HG03442 (cell line): ENCODE measurements around the gene PATJ.
"Not testable (repeated sequence)": the region's sequence is repeated elsewhere in the genome, so short reads cannot be mapped to it uniquely, and the experiment has no call there.

ENCODE experiments used
- ATAC-seq: cut with Tn5 transposase; IDR thresholded peaks from one replicate; pipeline ENCODE4 v1.9.1; 2021; ENCODE audit warnings: mild to moderate bottlenecking, moderate library complexity; ENCODE audit not compliant: unreplicated experiment

The PATJ gene

DNA sequence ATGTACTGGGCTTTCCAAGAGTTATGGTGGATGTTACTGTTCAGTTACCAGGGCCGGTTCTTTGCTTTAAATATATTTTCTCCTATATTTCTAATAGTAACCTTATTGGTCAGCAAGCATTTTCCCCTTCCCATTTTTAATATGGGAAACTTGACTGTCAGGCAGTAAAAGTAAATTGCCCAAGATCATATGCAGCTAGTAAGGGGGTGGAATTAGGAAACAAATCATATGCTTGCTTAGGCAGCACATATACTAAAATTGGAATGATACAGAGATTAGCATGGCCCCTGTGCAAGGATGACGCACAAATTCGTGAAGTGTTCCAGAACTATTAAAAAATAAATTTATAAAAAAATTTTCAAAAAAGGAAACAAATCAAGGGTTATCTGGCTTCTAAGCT, 73.9 kb downstream of the PATJ start:
- no peak for ATAC-seq

GRCh38 chr1:61818992-61819391, 76.7 kb downstream of the PATJ start:
- ATAC-seq: no peak

DNA sequence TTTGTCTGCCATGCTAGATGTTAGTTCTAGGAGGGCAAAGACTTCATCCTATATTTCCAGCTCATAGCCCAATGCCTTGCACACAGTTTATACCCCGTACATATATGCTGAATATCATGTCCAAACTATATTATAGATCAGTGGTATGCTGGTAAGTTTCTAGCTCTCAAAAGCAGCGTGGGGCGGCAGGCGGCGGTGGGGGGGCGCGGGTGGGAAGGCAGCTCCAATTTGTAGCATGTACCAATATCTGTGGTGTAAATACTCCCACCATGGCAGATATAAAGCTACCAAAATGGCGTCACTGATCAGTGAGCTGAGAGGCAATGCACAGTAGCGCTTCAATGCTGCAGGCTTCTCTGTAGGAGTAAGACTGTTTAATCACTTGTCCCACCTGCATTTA, 77.1 kb downstream of the PATJ start:
- ATAC-seq: no peak

GRCh38 chr1:61825393-61825792, 83.1 kb downstream of the PATJ start:
- no peak for ATAC-seq

GRCh38 chr1:61828805-61829204, 86.5 kb downstream of the PATJ start:
- no peak for ATAC-seq

GRCh38 chr1:61836649-61837048, 94.4 kb downstream of the PATJ start:
- ATAC-seq: no peak

- not testable (repeated sequence) for ATAC-seq
These were observed 95.3 kb downstream of the PATJ start for GRCh38 chr1:61837607-61838006.

DNA sequence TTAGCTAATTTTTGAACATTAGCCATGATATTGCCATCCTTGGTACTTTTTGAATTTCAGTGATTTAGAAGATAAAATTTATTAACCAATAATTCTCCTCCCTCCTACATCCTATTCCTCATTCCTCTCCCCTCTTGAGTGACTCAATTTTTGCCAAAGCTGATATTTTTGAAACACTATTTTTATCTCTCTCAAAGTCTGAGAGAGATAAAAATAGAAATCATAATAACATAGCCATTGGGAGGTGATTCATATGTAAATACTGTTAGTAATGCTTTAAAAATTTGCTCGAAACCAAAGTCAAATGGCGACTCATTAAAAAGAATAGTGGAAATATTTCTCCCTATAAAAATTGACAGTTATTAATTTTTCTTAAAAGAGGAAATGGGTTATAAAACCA, 97.4 kb downstream of the PATJ start:
- no peak for ATAC-seq

DNA sequence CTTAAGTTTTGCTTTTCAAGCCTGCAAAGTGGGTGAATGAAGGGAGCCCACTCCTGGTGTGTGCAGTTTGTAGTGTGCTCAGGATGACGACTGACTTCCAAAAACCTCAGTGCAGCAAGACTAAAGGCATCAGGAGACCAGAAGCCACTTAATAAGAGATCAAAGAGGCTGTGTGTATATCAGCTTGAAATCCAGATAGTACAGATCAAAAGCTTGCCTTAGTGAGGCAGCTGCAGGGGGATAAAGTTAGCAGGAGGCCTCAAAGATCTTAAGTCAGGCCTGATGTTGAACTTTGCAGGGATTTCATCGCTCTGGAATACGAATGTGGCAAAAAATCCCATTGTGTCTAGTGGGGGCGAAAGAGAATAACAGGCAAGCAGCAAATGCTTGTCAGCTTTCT, 99.8 kb downstream of the PATJ start:
- ATAC-seq: no peak

DNA sequence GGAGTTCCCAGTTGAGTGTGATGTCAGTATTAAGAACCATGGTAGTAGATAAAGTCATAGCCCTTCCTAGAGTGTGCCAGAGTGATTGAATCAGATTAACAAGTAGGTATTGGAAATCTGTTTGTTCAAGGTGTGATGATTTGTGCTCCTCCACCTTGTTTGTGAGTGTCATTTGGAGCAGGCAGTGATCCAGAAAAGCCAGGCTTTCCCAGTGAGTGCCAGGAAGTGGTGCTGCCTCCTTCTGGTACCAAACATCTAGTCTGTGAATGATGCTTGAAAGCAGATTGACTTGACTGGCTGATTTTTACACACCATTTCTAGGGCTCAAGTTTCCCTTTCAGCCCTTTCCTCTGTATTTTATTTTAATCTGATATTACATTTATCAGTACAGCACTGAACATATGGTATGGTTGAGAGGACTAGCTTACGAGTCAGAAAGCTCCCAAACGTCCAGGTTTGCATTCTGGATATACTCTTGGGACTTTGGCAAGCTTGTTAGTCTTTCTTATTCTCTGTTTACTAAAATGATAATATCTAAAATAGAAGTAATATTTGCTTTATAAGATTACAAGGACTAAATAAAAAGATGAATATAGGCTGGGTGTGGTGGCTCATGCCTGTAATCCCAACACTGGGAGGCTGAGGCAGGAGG, 100.7 kb downstream of the PATJ start:
- no peak for ATAC-seq

GRCh38 chr1:61844006-61844405, 101.7 kb downstream of the PATJ start:
- no peak for ATAC-seq

- not testable (repeated sequence) for ATAC-seq
These were observed 102.4 kb downstream of the PATJ start for GRCh38 chr1:61844664-61845063.

DNA sequence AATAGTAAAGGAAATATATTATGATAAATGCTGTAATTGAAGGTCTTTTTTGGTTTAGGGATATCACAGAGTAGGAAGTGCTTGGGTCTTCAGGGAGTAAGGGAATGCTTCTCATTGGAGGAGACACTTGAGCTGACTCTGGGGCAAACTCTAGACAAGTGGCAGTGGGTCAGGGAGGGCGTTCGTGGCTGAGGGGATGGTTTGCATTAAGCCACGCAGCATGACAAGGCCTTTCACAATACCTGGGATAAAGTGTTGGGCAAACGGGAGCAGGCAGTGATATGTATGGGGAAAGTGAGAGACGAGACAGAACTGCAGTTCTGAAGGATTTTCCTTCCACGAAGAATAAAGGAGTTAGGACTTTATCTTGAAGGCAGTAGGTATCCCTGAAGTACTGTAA, 109.0 kb downstream of the PATJ start:
- no peak for ATAC-seq

DNA sequence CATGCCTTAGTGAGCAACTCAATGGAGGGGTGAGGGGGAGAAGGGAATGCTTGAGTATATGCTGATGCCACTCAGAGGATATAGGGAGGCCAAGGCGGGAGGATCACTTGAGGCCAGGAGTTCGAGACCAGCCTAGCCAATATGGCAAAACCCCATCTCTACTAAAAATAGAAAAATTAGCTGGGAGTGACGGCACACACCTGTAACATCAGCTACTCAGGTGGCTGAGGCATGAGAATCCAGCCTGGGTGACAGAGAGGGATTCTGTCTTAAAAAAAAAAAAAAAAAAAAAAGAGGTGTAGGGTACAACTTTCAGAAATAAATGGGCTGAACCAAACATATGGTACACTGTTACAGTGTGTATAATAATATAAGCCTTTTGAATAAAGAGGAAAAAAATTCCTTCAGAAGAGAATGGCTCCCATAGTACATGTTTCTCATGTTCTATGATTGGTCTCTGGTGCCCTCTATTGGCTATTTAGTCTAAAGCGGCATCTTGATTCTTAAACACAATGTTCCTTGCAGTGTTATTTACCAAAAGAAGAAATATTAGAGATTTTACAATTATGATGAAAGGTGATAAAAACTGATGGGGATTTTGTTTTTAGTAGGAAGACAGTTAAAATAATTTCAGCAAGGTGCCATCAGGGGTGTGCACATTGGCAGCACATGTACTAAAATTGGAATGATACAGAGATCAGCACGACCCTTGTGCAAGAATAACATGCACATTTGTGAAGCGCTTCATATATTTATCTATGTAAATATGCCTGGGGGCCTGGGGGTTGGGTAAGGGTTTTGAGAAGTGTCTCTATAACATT, 109.8 kb downstream of the PATJ start:
- no peak for ATAC-seq

DNA sequence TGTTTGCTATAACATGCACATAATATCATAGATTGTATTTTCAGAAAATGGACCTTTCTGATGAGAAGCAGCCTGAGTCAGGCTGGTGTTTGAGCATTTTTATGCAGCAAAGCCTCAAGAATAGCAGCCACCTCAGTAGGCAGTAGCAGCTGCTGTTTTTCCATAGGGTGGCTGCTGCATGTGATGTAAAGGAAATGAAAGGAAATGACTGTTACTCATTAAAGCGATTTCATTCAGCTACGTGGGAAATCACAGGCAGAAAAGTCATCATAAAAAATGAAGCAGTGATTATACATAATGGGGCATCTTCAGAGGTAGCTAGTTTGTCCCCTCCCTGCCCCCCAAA, 110.4 kb downstream of the PATJ start:
- ATAC-seq: no peak

DNA sequence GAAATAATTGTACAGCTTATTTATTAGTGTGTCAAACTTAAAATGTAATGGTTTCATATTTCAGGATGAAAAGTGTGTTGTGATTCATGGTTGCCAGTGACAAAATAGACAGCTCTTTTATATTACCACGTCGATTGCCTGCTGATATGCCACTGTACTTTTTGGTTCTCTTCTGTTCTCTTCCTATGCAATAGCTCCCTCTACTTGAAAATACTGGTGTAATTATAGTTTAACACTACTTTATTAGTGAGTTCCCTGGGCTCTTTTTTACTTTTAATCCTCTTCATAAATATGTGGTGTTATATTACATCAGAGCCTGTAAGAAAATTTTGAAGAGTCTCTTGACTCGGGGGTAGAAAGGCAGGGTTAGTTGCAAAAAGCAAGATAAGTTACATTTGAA, 111.3 kb downstream of the PATJ start:
- no peak for ATAC-seq

GRCh38 chr1:61864489-61864888, 122.2 kb downstream of the PATJ start:
- no peak for ATAC-seq

- no peak for ATAC-seq
These were observed 123.5 kb downstream of the PATJ start for GRCh38 chr1:61865646-61866220.

GRCh38 chr1:61869691-61870109, 127.4 kb downstream of the PATJ start:
- ATAC-seq: no peak

GRCh38 chr1:61872206-61872605, 129.9 kb downstream of the PATJ start:
- ATAC-seq: no peak

DNA sequence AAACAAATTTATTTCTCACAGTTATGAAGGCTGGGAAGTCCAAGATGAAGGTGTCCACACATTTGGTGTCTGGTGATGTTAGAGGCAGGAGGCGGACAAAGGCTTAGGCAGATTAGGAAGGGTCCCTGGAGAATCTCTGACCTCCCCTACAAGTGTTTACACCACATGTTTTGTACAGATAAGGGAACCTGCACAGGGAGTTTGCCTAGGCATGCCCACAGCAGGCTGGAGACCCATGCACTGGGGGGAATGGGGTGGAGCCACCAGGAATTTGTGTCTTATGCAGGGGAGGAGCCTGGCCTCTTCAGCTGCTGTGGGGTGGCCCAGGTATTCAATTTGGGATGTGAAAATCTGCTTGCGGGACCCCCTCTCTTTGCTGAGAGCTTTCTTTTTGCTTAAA, 131.3 kb downstream of the PATJ start:
- no peak for ATAC-seq

GRCh38 chr1:61873994-61874393, 131.7 kb downstream of the PATJ start:
- ATAC-seq: no peak
